PFSK-1 (cell line): ENCODE measurements around the gene NUP133.

Experiments used
- FOXP2 ChIP-seq: optimal IDR thresholded peaks from 2 replicates; pipeline ENCODE3; 2011; ENCODE audit warnings: borderline replicate concordance, control low read depth, inconsistent platforms; ENCODE audit not compliant: insufficient read depth; ENCODE audit errors: extremely low read length, extremely low read depth
- POLR2AphosphoS5 ChIP-seq: IDR thresholded peaks from 2 replicates; pipeline ENCODE4 v1.6.1; 2012; ENCODE audit warnings: low read depth, mild to moderate bottlenecking, control low read depth, low read length, moderate library complexity
- SIN3A ChIP-seq: IDR thresholded peaks from 2 replicates; pipeline ENCODE4 v1.6.1; 2012; ENCODE audit warnings: mild to moderate bottlenecking, low read length, moderate library complexity, borderline replicate concordance; ENCODE audit not compliant: insufficient read depth
- TAF1 ChIP-seq: IDR thresholded peaks from 2 replicates; pipeline ENCODE4 v1.6.1; 2012; ENCODE audit warnings: low read length, control low read depth, borderline replicate concordance; ENCODE audit not compliant: insufficient read depth
- TF ChIP-seq, protein P1 (sequence below), 2 experiments: IDR thresholded peaks; 2 replicates each; pipeline versions ENCODE4 v1.6.1 to v1.8.0; 2011 to 2012; ENCODE audit warnings: low read depth in 2 of 2, low read length in 2 of 2, control low read depth in 1 of 2, inconsistent platforms in 1 of 2, mild to moderate bottlenecking in 1 of 2, moderate library complexity in 1 of 2; ENCODE audit not compliant: insufficient read depth in 1 of 2

NUP133 gene

GRCh38 chr1:229478852-229479251, 29.3 kb downstream of the NUP133 start:
- TF ChIP-seq FOXP2 (no peak), POLR2AphosphoS5 (no peak), TAF1 (no peak), SIN3A (no peak)
- TF ChIP-seq, protein P1, sequence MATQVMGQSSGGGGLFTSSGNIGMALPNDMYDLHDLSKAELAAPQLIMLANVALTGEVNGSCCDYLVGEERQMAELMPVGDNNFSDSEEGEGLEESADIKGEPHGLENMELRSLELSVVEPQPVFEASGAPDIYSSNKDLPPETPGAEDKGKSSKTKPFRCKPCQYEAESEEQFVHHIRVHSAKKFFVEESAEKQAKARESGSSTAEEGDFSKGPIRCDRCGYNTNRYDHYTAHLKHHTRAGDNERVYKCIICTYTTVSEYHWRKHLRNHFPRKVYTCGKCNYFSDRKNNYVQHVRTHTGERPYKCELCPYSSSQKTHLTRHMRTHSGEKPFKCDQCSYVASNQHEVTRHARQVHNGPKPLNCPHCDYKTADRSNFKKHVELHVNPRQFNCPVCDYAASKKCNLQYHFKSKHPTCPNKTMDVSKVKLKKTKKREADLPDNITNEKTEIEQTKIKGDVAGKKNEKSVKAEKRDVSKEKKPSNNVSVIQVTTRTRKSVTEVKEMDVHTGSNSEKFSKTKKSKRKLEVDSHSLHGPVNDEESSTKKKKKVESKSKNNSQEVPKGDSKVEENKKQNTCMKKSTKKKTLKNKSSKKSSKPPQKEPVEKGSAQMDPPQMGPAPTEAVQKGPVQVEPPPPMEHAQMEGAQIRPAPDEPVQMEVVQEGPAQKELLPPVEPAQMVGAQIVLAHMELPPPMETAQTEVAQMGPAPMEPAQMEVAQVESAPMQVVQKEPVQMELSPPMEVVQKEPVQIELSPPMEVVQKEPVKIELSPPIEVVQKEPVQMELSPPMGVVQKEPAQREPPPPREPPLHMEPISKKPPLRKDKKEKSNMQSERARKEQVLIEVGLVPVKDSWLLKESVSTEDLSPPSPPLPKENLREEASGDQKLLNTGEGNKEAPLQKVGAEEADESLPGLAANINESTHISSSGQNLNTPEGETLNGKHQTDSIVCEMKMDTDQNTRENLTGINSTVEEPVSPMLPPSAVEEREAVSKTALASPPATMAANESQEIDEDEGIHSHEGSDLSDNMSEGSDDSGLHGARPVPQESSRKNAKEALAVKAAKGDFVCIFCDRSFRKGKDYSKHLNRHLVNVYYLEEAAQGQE (IDR thresholded peaks at IDR 0.05; ENCODE audit: insufficient read depth in 1 of 2, low read depth in 2 of 2, low read length in 2 of 2) = no peak

DNA sequence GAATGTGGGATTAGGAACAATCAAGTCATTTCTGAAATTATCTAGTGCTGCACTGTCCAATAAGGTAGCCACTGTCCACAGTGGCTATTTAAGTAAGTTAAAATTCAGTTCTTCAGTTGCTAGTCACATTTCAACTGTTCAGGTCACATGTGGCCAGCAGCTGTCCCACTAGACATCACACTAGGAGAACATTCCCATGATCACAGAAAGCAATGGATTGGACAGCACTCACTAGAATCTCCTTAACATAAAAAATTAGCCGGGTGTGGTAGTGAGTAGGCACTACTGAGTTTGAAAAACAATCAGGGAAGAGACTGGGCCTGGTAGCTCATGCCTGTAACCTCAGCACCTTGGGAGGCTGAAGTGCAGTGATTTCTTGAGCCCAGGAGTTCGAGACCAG, 33.6 kb downstream of the NUP133 start:
- TF ChIP-seq SIN3A (no peak), POLR2AphosphoS5 (no peak), TAF1 (no peak), FOXP2 (no peak)
- TF ChIP-seq, protein P1 (IDR thresholded peaks at IDR 0.05; ENCODE audit: insufficient read depth in 1 of 2, low read depth in 2 of 2, low read length in 2 of 2) = no peak

DNA sequence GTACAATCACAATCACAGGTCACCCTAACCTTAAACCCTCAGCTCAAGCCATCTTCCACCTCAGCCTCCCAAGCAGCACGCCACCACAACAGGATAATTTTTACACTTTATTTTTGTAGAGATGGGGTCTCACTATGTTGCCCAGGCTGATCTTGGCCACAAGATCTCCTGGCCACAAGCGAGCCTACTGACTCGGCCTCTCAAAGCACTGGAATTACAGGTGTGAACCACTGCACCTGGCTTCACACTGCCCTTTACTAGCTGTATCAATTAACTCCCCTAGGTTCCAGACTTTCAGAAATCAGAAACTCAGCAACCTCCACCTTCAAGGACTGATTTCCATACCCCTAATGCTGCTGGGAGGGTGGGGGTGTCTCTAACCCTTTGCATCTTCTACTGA, 37.0 kb downstream of the NUP133 start:
- TF ChIP-seq FOXP2 (no peak), TAF1 (no peak), SIN3A (no peak), POLR2AphosphoS5 (no peak)
- TF ChIP-seq, protein P1 (IDR thresholded peaks at IDR 0.05; ENCODE audit: insufficient read depth in 1 of 2, low read depth in 2 of 2, low read length in 2 of 2) = no peak

GRCh38 chr1:229470406-229471043, 37.6 kb downstream of the NUP133 start:
- TF ChIP-seq SIN3A (no peak), POLR2AphosphoS5 (no peak), TAF1 (no peak), FOXP2 (no peak)
- TF ChIP-seq, protein P1 (IDR thresholded peaks at IDR 0.05; ENCODE audit: insufficient read depth in 1 of 2, low read depth in 2 of 2, low read length in 2 of 2) = no peak

DNA sequence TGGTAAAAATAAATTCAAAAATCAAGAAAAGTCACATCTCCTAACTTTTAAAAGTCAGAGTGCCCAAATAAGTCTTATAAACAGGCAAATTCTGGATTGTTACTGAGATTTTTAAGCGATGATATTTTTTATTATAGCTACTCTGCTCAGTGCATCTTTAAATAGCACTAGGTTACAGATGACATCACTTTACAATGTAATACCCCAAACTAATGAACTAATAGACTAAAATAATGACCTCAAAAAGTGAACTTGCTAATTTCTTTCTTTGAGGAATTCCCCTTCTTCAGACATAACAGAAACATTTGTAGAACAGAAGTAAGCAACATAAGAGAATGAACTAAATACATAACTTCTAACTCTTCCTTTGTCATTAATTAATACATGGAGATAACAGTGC, 41.3 kb downstream of the NUP133 start:
- TF ChIP-seq FOXP2 (no peak), SIN3A (no peak), TAF1 (no peak), POLR2AphosphoS5 (no peak)
- TF ChIP-seq, protein P1 (IDR thresholded peaks at IDR 0.05; ENCODE audit: insufficient read depth in 1 of 2, low read depth in 2 of 2, low read length in 2 of 2) = no peak
